ENCODE measurements around the gene ZSCAN22. TPM values are rescaled to one million over a fixed set of nuclear protein-coding genes. Genes with fewer than 3 reads are reported as not detected.

ZSCAN22 gene
- total and polyA plus RNA-seq, 2 of the 13 experiments (the other 11 are each of a cell fraction or from before 2014, with no cell fraction given): 2.5 to 3.5 TPM

DNA sequence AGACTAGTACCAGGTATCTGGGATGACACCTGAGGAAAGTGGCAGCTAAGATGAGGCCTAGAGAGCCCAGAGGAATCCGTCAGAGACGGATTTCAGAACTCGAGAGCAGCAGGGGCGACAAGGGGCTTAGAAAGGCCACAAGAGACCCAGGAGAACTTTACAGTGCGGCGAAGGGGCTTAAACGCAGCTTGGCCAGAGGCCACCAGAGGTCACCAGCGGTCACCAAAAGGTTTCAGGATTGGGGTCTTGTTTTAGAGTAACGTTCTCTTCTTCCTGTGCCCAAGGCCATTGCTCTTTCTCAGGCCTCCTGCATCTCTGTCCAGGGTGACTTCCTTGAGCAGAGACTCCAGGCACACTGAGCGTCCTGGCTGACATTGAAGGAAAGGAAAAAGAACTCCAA, 2.2 kb downstream of the ZSCAN22 start (continued):
- no peak for TF ChIP-seq HMGA1 (CRISPR knock-in tag; conservative IDR thresholded peaks at IDR 0.05)
- TF ChIP-seq TSC22D2 (CRISPR knock-in tag; IDR thresholded peaks at IDR 0.05; ENCODE audit: borderline replicate concordance): no peak
- TF ChIP-seq, protein P1, sequence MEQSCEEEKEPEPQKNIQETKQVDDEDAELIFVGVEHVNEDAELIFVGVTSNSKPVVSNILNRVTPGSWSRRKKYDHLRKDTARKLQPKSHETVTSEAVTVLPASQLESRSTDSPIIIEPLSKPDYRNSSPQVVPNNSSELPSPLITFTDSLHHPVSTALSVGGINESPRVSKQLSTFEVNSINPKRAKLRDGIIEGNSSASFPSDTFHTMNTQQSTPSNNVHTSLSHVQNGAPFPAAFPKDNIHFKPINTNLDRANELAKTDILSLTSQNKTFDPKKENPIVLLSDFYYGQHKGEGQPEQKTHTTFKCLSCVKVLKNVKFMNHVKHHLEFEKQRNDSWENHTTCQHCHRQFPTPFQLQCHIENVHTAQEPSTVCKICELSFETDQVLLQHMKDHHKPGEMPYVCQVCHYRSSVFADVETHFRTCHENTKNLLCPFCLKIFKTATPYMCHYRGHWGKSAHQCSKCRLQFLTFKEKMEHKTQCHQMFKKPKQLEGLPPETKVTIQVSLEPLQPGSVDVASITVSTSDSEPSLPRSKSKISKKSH (CRISPR knock-in tag; IDR thresholded peaks at IDR 0.05; ENCODE audit: borderline replicate concordance): no peak
- no peak for TF ChIP-seq ZNF883 (CRISPR knock-in tag; IDR thresholded peaks at IDR 0.05; ENCODE audit: not compliant biosample characterization)
- no peak for TF ChIP-seq CBX5 (CRISPR knock-in tag; IDR thresholded peaks at IDR 0.05; ENCODE audit: borderline replicate concordance)
- TF ChIP-seq ZKSCAN5 (CRISPR knock-in tag; IDR thresholded peaks at IDR 0.05): no peak
- TF ChIP-seq GABPB1 (CRISPR knock-in tag; IDR thresholded peaks at IDR 0.05): 0 out of 2 replicates have a peak, but pooled peaks have one; percentile 30
- peak; percentile 77 for TF ChIP-seq RAD21 (CRISPR knock-in tag; IDR thresholded peaks at IDR 0.05)
- TF ChIP-seq, protein P2, sequence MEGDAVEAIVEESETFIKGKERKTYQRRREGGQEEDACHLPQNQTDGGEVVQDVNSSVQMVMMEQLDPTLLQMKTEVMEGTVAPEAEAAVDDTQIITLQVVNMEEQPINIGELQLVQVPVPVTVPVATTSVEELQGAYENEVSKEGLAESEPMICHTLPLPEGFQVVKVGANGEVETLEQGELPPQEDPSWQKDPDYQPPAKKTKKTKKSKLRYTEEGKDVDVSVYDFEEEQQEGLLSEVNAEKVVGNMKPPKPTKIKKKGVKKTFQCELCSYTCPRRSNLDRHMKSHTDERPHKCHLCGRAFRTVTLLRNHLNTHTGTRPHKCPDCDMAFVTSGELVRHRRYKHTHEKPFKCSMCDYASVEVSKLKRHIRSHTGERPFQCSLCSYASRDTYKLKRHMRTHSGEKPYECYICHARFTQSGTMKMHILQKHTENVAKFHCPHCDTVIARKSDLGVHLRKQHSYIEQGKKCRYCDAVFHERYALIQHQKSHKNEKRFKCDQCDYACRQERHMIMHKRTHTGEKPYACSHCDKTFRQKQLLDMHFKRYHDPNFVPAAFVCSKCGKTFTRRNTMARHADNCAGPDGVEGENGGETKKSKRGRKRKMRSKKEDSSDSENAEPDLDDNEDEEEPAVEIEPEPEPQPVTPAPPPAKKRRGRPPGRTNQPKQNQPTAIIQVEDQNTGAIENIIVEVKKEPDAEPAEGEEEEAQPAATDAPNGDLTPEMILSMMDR (CRISPR knock-in tag; IDR thresholded peaks at IDR 0.05): peak; percentile 85
- 0 out of 2 replicates have a peak, but pooled peaks have one; percentile 43 for TF ChIP-seq KDM2A (CRISPR knock-in tag; IDR thresholded peaks at IDR 0.05; ENCODE audit: borderline replicate concordance, low read depth)
- no peak for TF ChIP-seq ZNF253 (CRISPR knock-in tag; IDR thresholded peaks at IDR 0.05; ENCODE audit: borderline replicate concordance)
- TF ChIP-seq ZFP37 (CRISPR knock-in tag; IDR thresholded peaks at IDR 0.05; ENCODE audit: borderline replicate concordance): no peak
- peak; percentile 75 for TF ChIP-seq THAP11 (CRISPR knock-in tag; IDR thresholded peaks at IDR 0.05)
- no peak for TF ChIP-seq SALL2 (CRISPR knock-in tag; IDR thresholded peaks at IDR 0.05)
- TF ChIP-seq, protein P3, sequence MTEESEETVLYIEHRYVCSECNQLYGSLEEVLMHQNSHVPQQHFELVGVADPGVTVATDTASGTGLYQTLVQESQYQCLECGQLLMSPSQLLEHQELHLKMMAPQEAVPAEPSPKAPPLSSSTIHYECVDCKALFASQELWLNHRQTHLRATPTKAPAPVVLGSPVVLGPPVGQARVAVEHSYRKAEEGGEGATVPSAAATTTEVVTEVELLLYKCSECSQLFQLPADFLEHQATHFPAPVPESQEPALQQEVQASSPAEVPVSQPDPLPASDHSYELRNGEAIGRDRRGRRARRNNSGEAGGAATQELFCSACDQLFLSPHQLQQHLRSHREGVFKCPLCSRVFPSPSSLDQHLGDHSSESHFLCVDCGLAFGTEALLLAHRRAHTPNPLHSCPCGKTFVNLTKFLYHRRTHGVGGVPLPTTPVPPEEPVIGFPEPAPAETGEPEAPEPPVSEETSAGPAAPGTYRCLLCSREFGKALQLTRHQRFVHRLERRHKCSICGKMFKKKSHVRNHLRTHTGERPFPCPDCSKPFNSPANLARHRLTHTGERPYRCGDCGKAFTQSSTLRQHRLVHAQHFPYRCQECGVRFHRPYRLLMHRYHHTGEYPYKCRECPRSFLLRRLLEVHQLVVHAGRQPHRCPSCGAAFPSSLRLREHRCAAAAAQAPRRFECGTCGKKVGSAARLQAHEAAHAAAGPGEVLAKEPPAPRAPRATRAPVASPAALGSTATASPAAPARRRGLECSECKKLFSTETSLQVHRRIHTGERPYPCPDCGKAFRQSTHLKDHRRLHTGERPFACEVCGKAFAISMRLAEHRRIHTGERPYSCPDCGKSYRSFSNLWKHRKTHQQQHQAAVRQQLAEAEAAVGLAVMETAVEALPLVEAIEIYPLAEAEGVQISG (CRISPR knock-in tag; IDR thresholded peaks at IDR 0.05): peak; percentile 27; the same call in 1 of the 2 replicates
- no peak for TF ChIP-seq NFRKB (IDR thresholded peaks at IDR 0.05)
- TF ChIP-seq ZFAT (CRISPR knock-in tag; conservative IDR thresholded peaks at IDR 0.05): no peak
- TF ChIP-seq, protein P4, sequence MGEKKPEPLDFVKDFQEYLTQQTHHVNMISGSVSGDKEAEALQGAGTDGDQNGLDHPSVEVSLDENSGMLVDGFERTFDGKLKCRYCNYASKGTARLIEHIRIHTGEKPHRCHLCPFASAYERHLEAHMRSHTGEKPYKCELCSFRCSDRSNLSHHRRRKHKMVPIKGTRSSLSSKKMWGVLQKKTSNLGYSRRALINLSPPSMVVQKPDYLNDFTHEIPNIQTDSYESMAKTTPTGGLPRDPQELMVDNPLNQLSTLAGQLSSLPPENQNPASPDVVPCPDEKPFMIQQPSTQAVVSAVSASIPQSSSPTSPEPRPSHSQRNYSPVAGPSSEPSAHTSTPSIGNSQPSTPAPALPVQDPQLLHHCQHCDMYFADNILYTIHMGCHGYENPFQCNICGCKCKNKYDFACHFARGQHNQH (CRISPR knock-in tag; IDR thresholded peaks at IDR 0.05): no peak
